GM23338 (cell line): ENCODE data around the gene IRX5. TPM values are rescaled to one million over a fixed set of nuclear protein-coding genes. Genes with fewer than 3 reads are reported as not detected.

Source experiments
- ATAC-seq: fragments of 200-7000 bp; cut with Tn5 transposase; 3 replicates; pipeline ENCODE4 v1.9.1; 2020
- DNase-seq: peaks from one replicate; pipeline ENCODE4 v3.0.0-alpha.2; 2015; ENCODE audit warnings: low spot score
- H2AFZ ChIP-seq: fragments of 200-600 bp; sonication (generic); 2 replicates; pipeline ENCODE4 v1.8.0; 2016; ENCODE audit warnings: antibody characterized with exemption, mild to moderate bottlenecking, moderate library complexity
- H3F3A ChIP-seq: fragments of 200-600 bp; sonication (generic); replicated peaks from 2 replicates; pipeline ENCODE4 v1.8.0; 2017; ENCODE audit warnings: antibody characterized with exemption, mixed run types, low read depth
- H3K27ac ChIP-seq: fragments of 200-600 bp; sonication (generic); 2 replicates; pipeline ENCODE4 v1.6.1; 2016; ENCODE audit warnings: low read depth
- H3K27me3 ChIP-seq: fragments of 200-600 bp; sonication (generic); 2 replicates; pipeline ENCODE4 v1.8.0; 2016; ENCODE audit warnings: mild to moderate bottlenecking, mixed run types, moderate library complexity; ENCODE audit not compliant: insufficient read depth
- H3K36me3 ChIP-seq: fragments of 200-600 bp; sonication (generic); 2 replicates; pipeline ENCODE4 v1.8.0; 2016; ENCODE audit warnings: mild to moderate bottlenecking; ENCODE audit not compliant: insufficient read depth
- H3K4me1 ChIP-seq: fragments of 200-600 bp; sonication (generic); 2 replicates; pipeline ENCODE4 v1.8.0; 2016; ENCODE audit warnings: mild to moderate bottlenecking, moderate library complexity; ENCODE audit not compliant: insufficient read depth
- H3K4me2 ChIP-seq: fragments of 200-600 bp; sonication (generic); 2 replicates; pipeline ENCODE4 v1.7.1; 2017; ENCODE audit warnings: mixed run types
- H3K4me3 ChIP-seq: fragments of 200-600 bp; sonication (generic); 2 replicates; pipeline ENCODE4 v1.6.1; 2016; ENCODE audit warnings: mixed run types
- H3K79me2 ChIP-seq: fragments of 200-600 bp; sonication (generic); replicated peaks from 2 replicates; pipeline ENCODE4 v1.8.0; 2017; ENCODE audit warnings: mild to moderate bottlenecking; ENCODE audit not compliant: insufficient read depth
- H3K9me2 ChIP-seq: fragments of 200-600 bp; sonication (generic); 2 replicates; pipeline ENCODE4 v1.8.0; 2017; ENCODE audit not compliant: insufficient read depth
- H4K20me1 ChIP-seq: fragments of 200-600 bp; sonication (generic); replicated peaks from 2 replicates; pipeline ENCODE4 v1.8.0; 2017; ENCODE audit warnings: mild to moderate bottlenecking; ENCODE audit not compliant: insufficient read depth
- H3K27ac Mint-ChIP-seq: 2 replicates; pipeline ENCODE4 v1.8.0; 2020; ENCODE audit warnings: inconsistent platforms, mild to moderate bottlenecking, moderate library complexity, mixed read lengths
- H3K27me3 Mint-ChIP-seq: 3 replicates; pipeline ENCODE4 v1.8.0; 2022; ENCODE audit warnings: low read depth, mild to moderate bottlenecking, moderate library complexity, mixed read lengths, inconsistent platforms; ENCODE audit not compliant: insufficient read depth, poor library complexity
- H3K36me3 Mint-ChIP-seq: 3 replicates; pipeline ENCODE4 v1.8.0; 2021; ENCODE audit warnings: low read depth, mild to moderate bottlenecking, inconsistent platforms, moderate library complexity, mixed read lengths
- H3K4me1 Mint-ChIP-seq: 3 replicates; pipeline ENCODE4 v1.8.0; 2020; ENCODE audit warnings: mild to moderate bottlenecking, inconsistent platforms, mixed read lengths
- H3K4me3 Mint-ChIP-seq: 3 replicates; pipeline ENCODE4 v1.8.0; 2021; ENCODE audit warnings: moderate library complexity, mild to moderate bottlenecking, inconsistent platforms, mixed read lengths
- H3K9me3 Mint-ChIP-seq: 3 replicates; pipeline ENCODE4 v1.8.0; 2020; ENCODE audit warnings: moderate library complexity, mild to moderate bottlenecking, inconsistent platforms, mixed read lengths
- EZH2 ChIP-seq: fragments of 200-600 bp; sonication (generic); IDR thresholded peaks from one replicate; pipeline ENCODE4 v1.8.0; 2017; ENCODE audit warnings: antibody characterized with exemption, mild to moderate bottlenecking, low read depth; ENCODE audit not compliant: unreplicated experiment
- EZH2phosphoT487 ChIP-seq: fragments of 200-600 bp; sonication (generic); IDR thresholded peaks from one replicate; pipeline ENCODE4 v1.8.1; 2018; ENCODE audit warnings: antibody characterized with exemption; ENCODE audit not compliant: unreplicated experiment
- JUNB ChIP-seq: IDR thresholded peaks from one replicate; pipeline ENCODE4 v1.6.1; 2016; ENCODE audit warnings: antibody characterized with exemption; ENCODE audit not compliant: unreplicated experiment
- NANOG ChIP-seq: IDR thresholded peaks from 2 replicates; pipeline ENCODE4 v1.6.1; 2016; ENCODE audit warnings: antibody characterized with exemption, borderline replicate concordance
- POLR2AphosphoS5 ChIP-seq: IDR thresholded peaks from 2 replicates; pipeline ENCODE4 v1.6.1; 2016; ENCODE audit warnings: antibody characterized with exemption, low read depth
- STAT1 ChIP-seq: IDR thresholded peaks from one replicate; pipeline ENCODE4 v1.6.1; 2016; ENCODE audit warnings: antibody characterized with exemption; ENCODE audit not compliant: unreplicated experiment
- ZNF114 ChIP-seq: fragments of 250-450 bp; sonication (Bioruptor Pico); IDR thresholded peaks from 2 replicates; pipeline ENCODE4 v1.5.0; 2020; ENCODE audit warnings: mild to moderate bottlenecking, moderate library complexity
- polyA plus RNA-seq: library from polyadenylated mRNA; unstranded; fragments of >200 nt; fragmentation: Nextera tagmentation; extraction: Ambion mirVana; gene quantifications from 2 replicates; pipeline ENCODE4 v1.2.1, GENCODE V29; 2016
- total RNA-seq: library from RNA; depleted of rRNA; stranded (reverse); fragments of >200 nt; shearing (Covaris generic); gene quantifications from 2 replicates; pipeline ENCODE4 v1.2.3, GENCODE V29; 2014
- TF ChIP-seq, protein P1 (sequence below): IDR thresholded peaks from one replicate; pipeline ENCODE4 v1.6.1; 2018; ENCODE audit warnings: antibody characterized with exemption; ENCODE audit not compliant: unreplicated experiment
- TF ChIP-seq, protein P2 (sequence below), 2 experiments: fragments of 200-600 bp in 1 of 2; sonication (generic) in 1 of 2; conservative IDR thresholded peaks; 2 replicates each; pipeline versions ENCODE4 v1.5.1 to v1.6.1; 2016 to 2017; ENCODE audit warnings: antibody characterized with exemption in 2 of 2, low read depth in 2 of 2, mild to moderate bottlenecking in 2 of 2, moderate library complexity in 1 of 2

Gene IRX5
- total and polyA plus RNA-seq, 2 experiments from 2014 or later: 0.07 to 0.39 TPM

- H3K27me3 ChIP-seq: peaks cover 88% of the 10 kb centered on the region
- H2AFZ ChIP-seq: no peak overlapping the region
- DNase-seq (no peak), ATAC-seq (peak; percentile 1)
- no peak overlapping the region for H3K27ac ChIP-seq
- no peaks in the 10 kb centered on the region for H3K9me2 ChIP-seq
- H3K27me3 Mint-ChIP-seq: peaks cover 84% of the 10 kb centered on the region
- H3K36me3 Mint-ChIP-seq: no peaks in the 10 kb centered on the region; the same call in 2 of the 3 replicates
- peak; percentile 35 for TF ChIP-seq EZH2
- no peak for TF ChIP-seq STAT1
- H3K27ac Mint-ChIP-seq: no peak overlapping the region
- peaks cover 18% of the 10 kb centered on the region; the same call in 1 of the 2 replicates for H3F3A ChIP-seq
- H3K4me1 Mint-ChIP-seq: peaks cover 44% of the 10 kb centered on the region
- H3K4me2 ChIP-seq: peak overlapping the region; percentile 97
- H3K36me3 ChIP-seq: no peaks in the 10 kb centered on the region
- peaks cover 2% of the 10 kb centered on the region; the same call in 1 of the 3 replicates for H3K9me3 Mint-ChIP-seq
- peak overlapping the region; percentile 77 for H3K4me3 Mint-ChIP-seq
- peaks cover 3% of the 10 kb centered on the region; the same call in 1 of the 2 replicates for H3K79me2 ChIP-seq
- peak overlapping the region; percentile 79 for H3K4me3 ChIP-seq
- peaks cover 44% of the 10 kb centered on the region for H3K4me1 ChIP-seq
- H4K20me1 ChIP-seq: peaks cover 21% of the 10 kb centered on the region; the same call in 1 of the 2 replicates
Measured at GRCh38 chr16:54930869-54931119, 129 bp downstream of the IRX5 start.

DNA sequence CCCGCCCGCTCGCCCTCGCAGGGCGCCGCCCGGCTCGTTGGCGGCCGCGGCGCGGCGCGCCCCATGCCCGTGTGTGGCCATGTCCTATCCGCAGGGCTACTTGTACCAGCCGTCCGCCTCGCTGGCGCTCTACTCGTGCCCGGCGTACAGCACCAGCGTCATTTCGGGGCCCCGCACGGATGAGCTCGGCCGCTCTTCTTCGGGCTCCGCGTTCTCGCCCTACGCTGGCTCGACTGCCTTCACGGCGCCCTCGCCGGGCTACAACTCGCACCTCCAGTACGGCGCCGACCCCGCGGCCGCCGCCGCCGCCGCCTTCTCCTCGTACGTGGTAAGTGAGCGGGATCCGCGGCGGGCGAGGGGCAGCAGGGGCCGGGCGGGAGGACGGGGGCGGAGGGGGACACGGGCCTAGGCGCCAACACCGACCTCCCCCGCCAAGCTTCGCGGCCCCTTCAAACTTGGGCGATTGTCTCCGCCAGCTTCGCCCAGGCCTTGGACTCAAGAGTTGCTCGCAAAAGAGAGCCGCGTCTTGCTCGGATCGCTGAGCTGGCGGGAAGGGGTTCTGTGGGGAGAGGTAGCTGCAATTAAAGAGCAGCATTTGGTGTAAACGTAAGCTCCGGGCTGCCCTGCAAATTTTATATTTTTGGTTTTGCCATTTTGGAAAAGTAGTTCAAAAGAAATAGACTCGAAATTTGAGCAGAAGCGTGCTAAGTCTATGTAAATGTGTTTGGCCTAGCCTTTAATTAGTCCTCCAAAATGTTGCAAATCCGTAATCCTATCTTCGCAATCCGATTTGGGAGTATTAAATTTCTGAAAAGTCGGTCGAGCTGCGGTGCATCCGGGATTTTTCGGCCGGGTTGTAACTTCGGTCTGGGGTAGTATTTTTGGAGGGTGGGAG is 702 bp downstream of the IRX5 start:
- Mint-ChIP-seq H3K27me3 (peaks cover 84% of the 10 kb centered on the region), H3K4me1 (peaks cover 44% of the 10 kb centered on the region), H3K4me3 (peak overlapping the region; percentile 70), H3K9me3 (peaks cover 2% of the 10 kb centered on the region; the same call in 1 of the 3 replicates), H3K36me3 (no peaks in the 10 kb centered on the region; the same call in 2 of the 3 replicates), H3K27ac (no peak overlapping the region)
- H3K27ac ChIP-seq: no peak overlapping the region
- H3K4me3 ChIP-seq: peak overlapping the region; percentile 79
- no peaks in the 10 kb centered on the region for H3K36me3 ChIP-seq
- peak; percentile 60 for DNase-seq
- peaks cover 20% of the 10 kb centered on the region for H3F3A ChIP-seq
- peaks cover 88% of the 10 kb centered on the region for H3K27me3 ChIP-seq
- H3K79me2 ChIP-seq: peaks cover under 1% of the 10 kb centered on the region; the same call in 1 of the 2 replicates
- H4K20me1 ChIP-seq: peaks cover 19% of the 10 kb centered on the region; the same call in 1 of the 2 replicates
- ATAC-seq: no peak
- H3K9me2 ChIP-seq: no peaks in the 10 kb centered on the region
- H3K4me2 ChIP-seq: peak overlapping the region; percentile 97
- H3K4me1 ChIP-seq: peaks cover 46% of the 10 kb centered on the region
- H2AFZ ChIP-seq: peak overlapping the region; percentile 81
- TF ChIP-seq JUNB (no peak), EZH2 (peak; percentile 97), ZNF114 (CRISPR knock-in tag) (no peak), NANOG (no peak), EZH2phosphoT487 (peak; percentile 55), STAT1 (no peak), POLR2AphosphoS5 (no peak)
- TF ChIP-seq, protein P1, sequence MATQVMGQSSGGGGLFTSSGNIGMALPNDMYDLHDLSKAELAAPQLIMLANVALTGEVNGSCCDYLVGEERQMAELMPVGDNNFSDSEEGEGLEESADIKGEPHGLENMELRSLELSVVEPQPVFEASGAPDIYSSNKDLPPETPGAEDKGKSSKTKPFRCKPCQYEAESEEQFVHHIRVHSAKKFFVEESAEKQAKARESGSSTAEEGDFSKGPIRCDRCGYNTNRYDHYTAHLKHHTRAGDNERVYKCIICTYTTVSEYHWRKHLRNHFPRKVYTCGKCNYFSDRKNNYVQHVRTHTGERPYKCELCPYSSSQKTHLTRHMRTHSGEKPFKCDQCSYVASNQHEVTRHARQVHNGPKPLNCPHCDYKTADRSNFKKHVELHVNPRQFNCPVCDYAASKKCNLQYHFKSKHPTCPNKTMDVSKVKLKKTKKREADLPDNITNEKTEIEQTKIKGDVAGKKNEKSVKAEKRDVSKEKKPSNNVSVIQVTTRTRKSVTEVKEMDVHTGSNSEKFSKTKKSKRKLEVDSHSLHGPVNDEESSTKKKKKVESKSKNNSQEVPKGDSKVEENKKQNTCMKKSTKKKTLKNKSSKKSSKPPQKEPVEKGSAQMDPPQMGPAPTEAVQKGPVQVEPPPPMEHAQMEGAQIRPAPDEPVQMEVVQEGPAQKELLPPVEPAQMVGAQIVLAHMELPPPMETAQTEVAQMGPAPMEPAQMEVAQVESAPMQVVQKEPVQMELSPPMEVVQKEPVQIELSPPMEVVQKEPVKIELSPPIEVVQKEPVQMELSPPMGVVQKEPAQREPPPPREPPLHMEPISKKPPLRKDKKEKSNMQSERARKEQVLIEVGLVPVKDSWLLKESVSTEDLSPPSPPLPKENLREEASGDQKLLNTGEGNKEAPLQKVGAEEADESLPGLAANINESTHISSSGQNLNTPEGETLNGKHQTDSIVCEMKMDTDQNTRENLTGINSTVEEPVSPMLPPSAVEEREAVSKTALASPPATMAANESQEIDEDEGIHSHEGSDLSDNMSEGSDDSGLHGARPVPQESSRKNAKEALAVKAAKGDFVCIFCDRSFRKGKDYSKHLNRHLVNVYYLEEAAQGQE: no peak
- TF ChIP-seq, protein P2, sequence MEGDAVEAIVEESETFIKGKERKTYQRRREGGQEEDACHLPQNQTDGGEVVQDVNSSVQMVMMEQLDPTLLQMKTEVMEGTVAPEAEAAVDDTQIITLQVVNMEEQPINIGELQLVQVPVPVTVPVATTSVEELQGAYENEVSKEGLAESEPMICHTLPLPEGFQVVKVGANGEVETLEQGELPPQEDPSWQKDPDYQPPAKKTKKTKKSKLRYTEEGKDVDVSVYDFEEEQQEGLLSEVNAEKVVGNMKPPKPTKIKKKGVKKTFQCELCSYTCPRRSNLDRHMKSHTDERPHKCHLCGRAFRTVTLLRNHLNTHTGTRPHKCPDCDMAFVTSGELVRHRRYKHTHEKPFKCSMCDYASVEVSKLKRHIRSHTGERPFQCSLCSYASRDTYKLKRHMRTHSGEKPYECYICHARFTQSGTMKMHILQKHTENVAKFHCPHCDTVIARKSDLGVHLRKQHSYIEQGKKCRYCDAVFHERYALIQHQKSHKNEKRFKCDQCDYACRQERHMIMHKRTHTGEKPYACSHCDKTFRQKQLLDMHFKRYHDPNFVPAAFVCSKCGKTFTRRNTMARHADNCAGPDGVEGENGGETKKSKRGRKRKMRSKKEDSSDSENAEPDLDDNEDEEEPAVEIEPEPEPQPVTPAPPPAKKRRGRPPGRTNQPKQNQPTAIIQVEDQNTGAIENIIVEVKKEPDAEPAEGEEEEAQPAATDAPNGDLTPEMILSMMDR (conservative IDR thresholded peaks at IDR 0.05; ENCODE audit: low read depth in 2 of 2): no peak
